K562 (cell line): ENCODE measurements around the gene PIK3CB. TPM values are rescaled to one million over a fixed set of nuclear protein-coding genes. Genes with fewer than 3 reads are reported as not detected.
A peak's percentile ranks its signal among the peaks of the same experiment; 100 is the strongest.

ENCODE experiments used
- ATAC-seq: fragments of 200-7000 bp; cut with Tn5 transposase; 3 replicates; pipeline ENCODE4 v1.9.1; 2020; ENCODE audit warnings: moderate library complexity
- BruUV-seq: library from RNA; stranded (reverse); fragments of 400-500 nt; replicated peaks from 2 replicates; lab custom pipeline; 2021; lab: Mats Ljungman, UMichigan
- CTCF ChIA-PET: fragments of 300-600 bp; formaldehyde crosslinking; extraction: SDS; loops from one replicate; lab custom pipeline; 2021; ENCODE audit warnings: low intra/inter-chr PET ratio; lab: Yijun Ruan, JAX
- POLR2A ChIA-PET: fragments of 300-600, 350-650 bp; sonication (Branson Sonifier 250); formaldehyde crosslinking; extraction: SDS; loops from one replicate; lab custom pipeline; 2021; ENCODE audit warnings: antibody characterized with exemption, inconsistent platforms; lab: Yijun Ruan, JAX
- DNase-seq, 4 experiments: peaks; one replicate each; pipeline versions ENCODE4 v3.0.0 to v3.0.0-alpha.2; 2011 to 2018; ENCODE audit warnings: low spot score in 3 of 4, mixed read lengths in 3 of 4; ENCODE audit errors: extremely low read depth in 1 of 4
- FAIRE-seq: peaks from 2 replicates; lab custom pipeline; 2011; peaks lifted over from hg19 to GRCh38; lab: Jason Lieb, UNC
- H2AFZ ChIP-seq: 2 replicates; pipeline ENCODE4 v1.6.0; 2011; ENCODE audit warnings: low read depth, low read length, control low read depth, inconsistent platforms
- H3K27ac ChIP-seq: fragments of 200-600 bp; 3 replicates; pipeline ENCODE4 v1.8.0; 2011; ENCODE audit warnings: low read depth, mild to moderate bottlenecking, control low read depth, inconsistent platforms, low read length, moderate library complexity, mixed read lengths; ENCODE audit errors: extremely low read depth
- H3K27me3 ChIP-seq, 2 experiments: fragments of 300-600 bp in 1 of 2; 2 replicates in 1 of 2; 3 replicates in 1 of 2; pipeline versions ENCODE4 v1.6.0 to v1.8.0; 2011; ENCODE audit warnings: inconsistent platforms in 2 of 2, low read length in 2 of 2, mild to moderate bottlenecking in 1 of 2, mixed read lengths in 1 of 2, moderate library complexity in 1 of 2; ENCODE audit not compliant: control insufficient read depth in 2 of 2, insufficient read depth in 2 of 2
- H3K36me3 ChIP-seq: fragments of 300-600 bp; 3 replicates; pipeline ENCODE4 v1.8.0; 2011; ENCODE audit warnings: mild to moderate bottlenecking, low read length, inconsistent platforms; ENCODE audit not compliant: control insufficient read depth, insufficient read depth
- H3K4me1 ChIP-seq, 2 experiments: fragments of 200-600 bp in 1 of 2; replicated peaks in 1 of 2; 2 replicates in 1 of 2; 3 replicates in 1 of 2; pipeline versions ENCODE4 v1.5.1 to v1.8.0; 2011; ENCODE audit warnings: inconsistent platforms in 2 of 2, low read length in 2 of 2, mild to moderate bottlenecking in 1 of 2, mixed read lengths in 1 of 2, moderate library complexity in 1 of 2; ENCODE audit not compliant: control insufficient read depth in 2 of 2, insufficient read depth in 2 of 2
- H3K4me2 ChIP-seq: 2 replicates; pipeline ENCODE4 v1.6.1; 2011; ENCODE audit warnings: low read length, control low read depth, inconsistent platforms, mixed read lengths; ENCODE audit not compliant: insufficient read depth
- H3K4me3 ChIP-seq: fragments of 200-600 bp; sonication (generic), shearing (Covaris generic); 2 replicates; pipeline ENCODE4 v1.5.1; 2016; ENCODE audit warnings: control low read depth, inconsistent platforms
- H3K79me2 ChIP-seq: fragments of 200-600 bp; 3 replicates; pipeline ENCODE4 v1.8.0; 2011; ENCODE audit warnings: low read length, inconsistent platforms; ENCODE audit not compliant: control insufficient read depth, insufficient read depth
- H3K9ac ChIP-seq, 2 experiments: 2 replicates each; pipeline versions ENCODE4 v1.6.0 to v1.6.1; 2011; ENCODE audit warnings: low read depth in 2 of 2, low read length in 2 of 2, control low read depth in 1 of 2, inconsistent platforms in 1 of 2, mild to moderate bottlenecking in 1 of 2, mixed read lengths in 1 of 2; ENCODE audit not compliant: insufficient read depth in 1 of 2
- H3K9me1 ChIP-seq: one replicate; pipeline ENCODE4 v1.6.0; 2011; ENCODE audit warnings: inconsistent platforms, mild to moderate bottlenecking, low read length, moderate library complexity; ENCODE audit not compliant: control insufficient read depth, insufficient read depth
- H3K9me3 ChIP-seq: replicated peaks from 2 replicates; pipeline ENCODE4 v1.5.1; 2011; ENCODE audit warnings: low read depth, low read length, inconsistent platforms; ENCODE audit not compliant: control insufficient read depth, insufficient read depth
- H4K20me1 ChIP-seq: replicated peaks from 2 replicates; pipeline ENCODE4 v1.6.1; 2011; ENCODE audit warnings: low read length, inconsistent platforms, mixed read lengths; ENCODE audit not compliant: control insufficient read depth, insufficient read depth
- ARID3A ChIP-seq: IDR thresholded peaks from 2 replicates; pipeline ENCODE4 v1.6.1; 2012; ENCODE audit warnings: low read depth, low read length, improper control_type of control experiment, borderline replicate concordance
- COPS2 ChIP-seq: fragments of 450-650 bp; conservative IDR thresholded peaks from 2 replicates; pipeline ENCODE4 v1.6.1; 2016; ENCODE audit warnings: mild to moderate bottlenecking, moderate library complexity
- FOXP4 ChIP-seq: sonication (generic); formaldehyde crosslinking; IDR thresholded peaks from 2 replicates; pipeline ENCODE4 v1.8.0; 2022; ENCODE audit warnings: mild to moderate bottlenecking, missing genetic modification reagents, borderline replicate concordance
- MECOM ChIP-seq: fragments of 250-450 bp; sonication (Bioruptor Pico); IDR thresholded peaks from 2 replicates; pipeline ENCODE4 v1.8.0; 2022; ENCODE audit warnings: inconsistent platforms
- POLR2AphosphoS5 ChIP-seq: IDR thresholded peaks from 2 replicates; pipeline ENCODE4 v1.6.1; 2011; ENCODE audit warnings: mild to moderate bottlenecking, low read depth, low read length, moderate library complexity; ENCODE audit not compliant: control insufficient read depth, insufficient read depth
- RBM25 ChIP-seq: fragments of 200-400 bp; formaldehyde crosslinking; IDR thresholded peaks from 2 replicates; pipeline ENCODE4 v1.6.1; 2018; ENCODE audit warnings: low read length, low read depth, moderate library complexity; ENCODE audit not compliant: severe bottlenecking
- RCOR1 ChIP-seq, 2 experiments: IDR thresholded peaks; 2 replicates each; pipeline ENCODE4 v1.6.1; 2012; ENCODE audit warnings: low read depth in 2 of 2, low read length in 2 of 2, borderline replicate concordance in 1 of 2, improper control_type of control experiment in 1 of 2
- ZC3H4 ChIP-seq: sonication (generic); formaldehyde crosslinking; IDR thresholded peaks from 2 replicates; pipeline ENCODE4 v1.9.0; 2021; ENCODE audit warnings: missing genetic modification reagents, borderline replicate concordance
- ZFP1 ChIP-seq: fragments of 450-650 bp; formaldehyde crosslinking; IDR thresholded peaks from 2 replicates; pipeline ENCODE4 v1.4.0; 2020; ENCODE audit warnings: mild to moderate bottlenecking, mixed read lengths
- ZNF121 ChIP-seq: sonication (generic); formaldehyde crosslinking; conservative IDR thresholded peaks from 2 replicates; pipeline ENCODE4 v1.8.0; 2022; ENCODE audit warnings: missing genetic modification reagents
- ZSCAN32 ChIP-seq: fragments of 450-650 bp; formaldehyde crosslinking; IDR thresholded peaks from 2 replicates; pipeline ENCODE4 v1.4.0; 2020; ENCODE audit warnings: mild to moderate bottlenecking, moderate library complexity
- WGBS: fragments of 100-300 bp; shearing (Covaris generic); methylation state at CpG from one replicate; pipeline ENCODE4 v1.1.6; 2016; ENCODE audit warnings: low coverage, mixed read lengths; ENCODE audit not compliant: insufficient coverage; ENCODE audit errors: missing lambda C conversion rate; 5-methylcytosine and 5-hydroxymethylcytosine counted together
- in situ Hi-C: fragments of 300-500 bp; cut with MboI; formaldehyde crosslinking; loops from 4 replicates; pipeline ENCODE4 v1.15.0; 2018; ENCODE audit warnings: inconsistent platforms, mixed read lengths
- intact Hi-C: fragments of 100-400 bp; cut with micrococcal nuclease; formaldehyde crosslinking; loops from 2 replicates; pipeline ENCODE4 v1.14.2; 2022
- polyA plus RNA-seq, 8 experiments: library from polyadenylated mRNA; depleted of rRNA in 4 of 8; stranded (reverse) in 5 of 8; unstranded in 3 of 8; fragments of >200 nt; fragmentation: Nextera tagmentation in 2 of 8; fragmentation: Illumina TruSeq in 1 of 8; extraction: Ambion mirVana in 2 of 8; extraction: Trizol in 1 of 8; gene quantifications; 2 replicates each; pipeline versions ENCODE4 v1.2.1 to v1.2.3, GENCODE V29; 2011 to 2014; ENCODE audit warnings: inconsistent platforms in 1 of 8, missing spikeins in 1 of 8
- total RNA-seq, 7 experiments: library from RNA; depleted of rRNA in 6 of 7; stranded (reverse); fragments of >200 nt in 6 of 7; fragmentation: Illumina TruSeq in 2 of 7; extraction: Trizol in 2 of 7; gene quantifications; 2 replicates each; pipeline versions ENCODE4 v1.2.1 to v1.2.3, GENCODE V29; 2011 to 2021; ENCODE audit warnings: low replicate concordance in 1 of 7
- TF ChIP-seq, protein P1 (sequence below): fragments of 250-450 bp; sonication (Bioruptor Pico); IDR thresholded peaks from 2 replicates; pipeline ENCODE4 v1.8.0; 2022; ENCODE audit warnings: inconsistent platforms, mild to moderate bottlenecking, moderate library complexity, borderline replicate concordance

The PIK3CB gene
- total and polyA plus RNA-seq, 9 of the 15 experiments (the other 6 are each of a cell fraction or from before 2014, with no cell fraction given): 15.3 to 62.6 (median 28.3) TPM

- no peak overlapping the region for H3K9ac ChIP-seq
- H3K4me1 ChIP-seq: peaks cover 23 to 24% of the 10 kb centered on the region in 2 experiments
- ChIA-PET CTCF (no interaction called here), POLR2A (interaction anchor here (0.6 to 0.9 kb wide), 5 partner anchors 12 to 200 kb away, joined by 3 to 4 read pairs (median 3); no protein-coding TSS in a partner anchor)
- no peak overlapping the region for H2AFZ ChIP-seq
- in situ Hi-C loops: no loop called here
- H3K27me3 ChIP-seq: no peaks in the 10 kb centered on the region
- peaks cover 5% of the 10 kb centered on the region for H4K20me1 ChIP-seq
- H3K79me2 ChIP-seq: peaks cover 90% of the 10 kb centered on the region
- intact Hi-C loops: no loop called here
- H3K9me1 ChIP-seq: no peaks in the 10 kb centered on the region
- 64% methylated on average over 4 of the region's 5 CpGs for WGBS
- BruUV-seq: no TSS peak
- no peak overlapping the region for H3K4me2 ChIP-seq
- H3K9me3 ChIP-seq: no peaks in the 10 kb centered on the region
- FAIRE-seq: peak; percentile 32
- peaks cover 47% of the 10 kb centered on the region for H3K36me3 ChIP-seq
- no peak for DNase-seq
- H3K4me3 ChIP-seq: no peak overlapping the region
- H3K27ac ChIP-seq: no peak overlapping the region
- peak; percentile 35 for ATAC-seq
- no peak for TF ChIP-seq POLR2AphosphoS5
- no peak for TF ChIP-seq ZFP1 (CRISPR knock-in tag)
- TF ChIP-seq COPS2: no peak
- TF ChIP-seq ARID3A: no peak
- no peak for TF ChIP-seq FOXP4
- no peak for TF ChIP-seq MECOM (CRISPR knock-in tag)
- TF ChIP-seq RBM25: peak; percentile 40
- TF ChIP-seq ZC3H4 (CRISPR knock-in tag): no peak
- peak; percentile 84 for TF ChIP-seq ZNF121 (CRISPR knock-in tag)
- no peak for TF ChIP-seq ZSCAN32 (CRISPR knock-in tag)
- no peak for TF ChIP-seq RCOR1 (IDR thresholded peaks at IDR 0.05; ENCODE audit: borderline replicate concordance in 1 of 2, low read depth in 2 of 2, low read length in 2 of 2)
- TF ChIP-seq, protein P1, sequence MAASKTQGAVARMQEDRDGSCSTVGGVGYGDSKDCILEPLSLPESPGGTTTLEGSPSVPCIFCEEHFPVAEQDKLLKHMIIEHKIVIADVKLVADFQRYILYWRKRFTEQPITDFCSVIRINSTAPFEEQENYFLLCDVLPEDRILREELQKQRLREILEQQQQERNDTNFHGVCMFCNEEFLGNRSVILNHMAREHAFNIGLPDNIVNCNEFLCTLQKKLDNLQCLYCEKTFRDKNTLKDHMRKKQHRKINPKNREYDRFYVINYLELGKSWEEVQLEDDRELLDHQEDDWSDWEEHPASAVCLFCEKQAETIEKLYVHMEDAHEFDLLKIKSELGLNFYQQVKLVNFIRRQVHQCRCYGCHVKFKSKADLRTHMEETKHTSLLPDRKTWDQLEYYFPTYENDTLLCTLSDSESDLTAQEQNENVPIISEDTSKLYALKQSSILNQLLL (CRISPR knock-in tag): no peak
Observed at GRCh38 chr3:138781012-138781470, 53.7 kb downstream of the PIK3CB start.
